H54 (cell line): Measurements from ENCODE around the gene ANTXR1.

Experiments
- DNase-seq: peaks from one replicate; pipeline ENCODE4 v3.0.0; 2011; ENCODE audit warnings: low spot score, mixed read lengths; ENCODE audit not compliant: insufficient read length
- FAIRE-seq: peaks from 3 replicates; lab custom pipeline; 2011; peaks lifted over from hg19 to GRCh38; lab: Jason Lieb, UNC
- POLR2A ChIP-seq: IDR thresholded peaks from 2 replicates; pipeline ENCODE4 v1.6.1; 2011; ENCODE audit warnings: low read depth, mild to moderate bottlenecking, low read length

ANTXR1 gene

GRCh38 chr2:69119104-69119894, 106.3 kb downstream of the ANTXR1 start:
- FAIRE-seq: no peak
- no peak for DNase-seq
- TF ChIP-seq POLR2A: no peak

- peak; percentile 30 for DNase-seq
- TF ChIP-seq POLR2A: no peak
- no peak for FAIRE-seq
These were observed 109.3 kb downstream of the ANTXR1 start for GRCh38 chr2:69122271-69122670.

- DNase-seq: no peak
- no peak for TF ChIP-seq POLR2A
- FAIRE-seq: no peak
These were observed 110.2 kb downstream of the ANTXR1 start for GRCh38 chr2:69123182-69123581.

- no peak for TF ChIP-seq POLR2A
- DNase-seq (no peak), FAIRE-seq (no peak)
These were observed 111.4 kb downstream of the ANTXR1 start for GRCh38 chr2:69124343-69124742.

GRCh38 chr2:69125816-69126215, 112.8 kb downstream of the ANTXR1 start:
- TF ChIP-seq POLR2A: no peak
- no peak for FAIRE-seq
- no peak for DNase-seq

- no peak for DNase-seq
- FAIRE-seq: no peak
These were observed 113.4 kb downstream of the ANTXR1 start for GRCh38 chr2:69126341-69126740.

GRCh38 chr2:69131452-69131851, 118.5 kb downstream of the ANTXR1 start:
- no peak for DNase-seq
- peak; percentile 36 for FAIRE-seq
- no peak for TF ChIP-seq POLR2A

More at GRCh38 chr2:69126341-69126740, 113.4 kb downstream of the ANTXR1 start:
- no peak for TF ChIP-seq POLR2A

- peak; percentile 62 for FAIRE-seq
- TF ChIP-seq POLR2A: no peak
- no peak for DNase-seq
These were observed 119.2 kb downstream of the ANTXR1 start for GRCh38 chr2:69131983-69132675.

- no peak for DNase-seq
- no peak for FAIRE-seq
- no peak for TF ChIP-seq POLR2A
These were observed 120.1 kb downstream of the ANTXR1 start for GRCh38 chr2:69132960-69133590.

GRCh38 chr2:69133898-69134297, 120.9 kb downstream of the ANTXR1 start:
- FAIRE-seq: no peak
- DNase-seq: no peak
- TF ChIP-seq POLR2A: no peak

GRCh38 chr2:69134306-69134945, 121.4 kb downstream of the ANTXR1 start:
- peak; percentile 33 for FAIRE-seq
- DNase-seq: no peak
- no peak for TF ChIP-seq POLR2A

- DNase-seq (peak; percentile 35), FAIRE-seq (peak; percentile 95)
- no peak for TF ChIP-seq POLR2A
These were observed 125.3 kb downstream of the ANTXR1 start for GRCh38 chr2:69138247-69138772.

- FAIRE-seq: peak; percentile 98
- DNase-seq: peak; percentile 53
- TF ChIP-seq POLR2A: no peak
These were observed 125.9 kb downstream of the ANTXR1 start for GRCh38 chr2:69138793-69139459.
